CD4-positive, alpha-beta T cell treated with Interleukin-15 for 1 hour (primary cell): ENCODE measurements around the gene DNAJB7.
"Not testable (repeated sequence)": the region's sequence is repeated elsewhere in the genome, so short reads cannot be mapped to it uniquely, and the experiment has no call there.

Experiments
- DNase-seq: peaks from one replicate; pipeline ENCODE4 v3.0.0-alpha.2; 2020

Gene DNAJB7

GRCh38 chr22:40862013-40862412 lies at the start of gene DNAJB7:
Gene DNAJB7, minus strand, starts transcription at chr22:40862113. Its CDS starts 119 bp downstream, at chr22:40861994.
- no peak for DNase-seq

DNA sequence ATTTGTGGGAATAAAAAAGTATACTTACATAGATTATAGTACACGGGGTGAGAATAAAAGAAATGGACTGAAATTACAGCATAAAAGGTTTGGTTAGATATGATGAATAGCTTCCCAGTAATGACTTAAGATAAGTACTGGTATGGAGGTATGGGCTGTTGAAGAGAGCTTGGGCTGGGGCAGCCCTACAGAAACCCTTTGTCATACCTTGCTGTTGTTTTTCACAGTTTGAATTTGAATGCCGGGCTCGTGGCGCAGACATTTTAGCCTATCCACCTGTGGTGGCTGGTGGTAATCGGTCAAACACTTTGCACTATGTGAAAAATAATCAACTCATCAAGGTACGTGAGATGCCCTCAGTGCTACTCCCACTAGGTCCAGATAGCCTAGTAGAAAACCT lies 47.0 kb upstream of the DNAJB7 start:
- no peak for DNase-seq

DNA sequence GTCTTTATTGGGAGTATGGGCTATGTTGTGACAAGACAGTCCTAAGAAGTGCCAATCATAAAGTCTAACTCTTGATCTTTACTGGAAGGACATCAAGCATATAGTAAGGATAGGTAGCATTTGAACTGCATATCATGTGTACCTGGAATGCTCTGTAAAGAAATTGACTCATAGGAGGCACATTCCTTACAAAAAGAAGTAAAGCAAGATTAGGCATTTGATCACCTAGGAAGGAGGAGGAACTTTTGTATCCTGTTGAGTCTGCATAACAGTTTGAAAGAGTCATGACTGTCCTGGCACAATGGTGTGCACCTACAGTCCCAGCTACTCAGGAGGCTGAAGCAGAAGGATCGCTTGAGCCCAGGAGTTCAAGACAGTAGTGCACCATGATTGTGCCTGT lies 42.2 kb upstream of the DNAJB7 start:
- no peak for DNase-seq

DNA sequence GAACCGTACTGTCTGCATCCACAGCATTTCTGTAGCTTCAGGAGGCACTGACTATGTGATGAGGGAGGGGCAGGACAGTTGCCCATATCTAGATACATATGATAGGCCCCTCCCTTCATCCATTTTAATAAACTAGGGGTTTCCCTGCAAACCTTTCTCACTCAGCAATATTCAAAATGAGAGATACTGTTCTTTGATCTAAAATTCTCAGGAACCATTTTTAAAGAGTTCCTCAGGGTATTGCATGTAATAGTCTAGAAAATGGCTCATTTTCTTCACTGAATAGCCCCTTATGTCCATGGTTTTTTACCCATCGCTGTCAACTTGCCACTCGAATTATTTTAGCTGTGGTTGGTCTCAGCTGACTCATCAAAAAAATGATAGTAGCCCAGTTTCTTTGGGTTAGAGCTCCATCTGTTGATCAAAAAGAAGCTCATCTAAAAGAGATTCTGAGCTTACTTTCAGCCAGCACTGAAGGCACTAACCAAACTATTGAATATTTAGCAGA lies 37.0 kb upstream of the DNAJB7 start:
- DNase-seq, result no peak

GRCh38 chr22:40894417-40894816 lies 32.5 kb upstream of the DNAJB7 start:
- DNase-seq, result no peak

- no peak for DNase-seq
These were observed 29.0 kb upstream of the DNAJB7 start for GRCh38 chr22:40890881-40891280.

DNA sequence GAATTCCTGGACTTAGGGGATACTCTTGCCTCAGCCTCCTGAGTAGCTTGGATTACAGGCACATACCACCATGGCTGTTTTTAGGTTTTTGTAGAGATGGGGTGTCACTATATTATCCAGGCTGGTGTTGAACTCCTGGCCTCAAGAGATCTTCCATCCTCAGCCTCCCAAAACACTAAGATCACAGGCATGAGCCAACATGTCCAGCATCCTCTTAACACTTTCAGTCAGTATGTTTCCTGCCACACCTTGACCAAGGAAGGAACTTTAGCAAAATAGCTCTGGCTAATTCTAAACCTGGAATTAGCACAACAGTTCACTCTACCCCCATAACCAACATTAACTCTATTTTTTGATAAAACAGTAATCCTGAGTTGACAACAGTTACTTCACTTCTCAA lies 27.2 kb upstream of the DNAJB7 start:
- no peak for DNase-seq

- DNase-seq, result no peak
These were observed 17.0 kb upstream of the DNAJB7 start for GRCh38 chr22:40878922-40879321.

- DNase-seq, result no peak
These were observed 15.6 kb upstream of the DNAJB7 start for GRCh38 chr22:40877488-40877887.

- no peak for DNase-seq
These were observed 15.0 kb upstream of the DNAJB7 start for GRCh38 chr22:40876907-40877306.

DNA sequence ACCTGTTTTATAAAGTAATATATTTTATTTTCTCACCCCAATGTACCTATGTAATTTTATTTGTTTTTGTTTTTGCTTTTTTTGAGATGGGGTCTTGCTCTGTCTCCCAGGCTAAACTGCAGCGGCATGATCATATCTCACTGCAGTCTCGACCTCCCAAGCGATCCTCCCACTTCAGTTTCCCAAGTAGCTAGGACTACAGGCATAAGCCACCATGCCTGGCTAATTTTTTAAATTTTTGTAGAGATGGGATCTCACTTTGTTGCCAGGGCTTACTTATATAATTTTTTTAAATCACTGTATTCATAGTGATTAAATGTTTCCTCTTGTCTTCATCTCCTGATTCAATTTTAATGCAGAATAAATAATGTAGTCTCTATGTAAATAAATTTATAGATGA lies 13.2 kb upstream of the DNAJB7 start:
- no peak for DNase-seq

- no peak for DNase-seq
These were observed 12.1 kb upstream of the DNAJB7 start for GRCh38 chr22:40874016-40874415.

GRCh38 chr22:40868379-40868778 lies 6.5 kb upstream of the DNAJB7 start:
- not testable (repeated sequence) for DNase-seq

- DNase-seq, result no peak
These were observed 5.2 kb upstream of the DNAJB7 start for GRCh38 chr22:40867109-40867508.

DNA sequence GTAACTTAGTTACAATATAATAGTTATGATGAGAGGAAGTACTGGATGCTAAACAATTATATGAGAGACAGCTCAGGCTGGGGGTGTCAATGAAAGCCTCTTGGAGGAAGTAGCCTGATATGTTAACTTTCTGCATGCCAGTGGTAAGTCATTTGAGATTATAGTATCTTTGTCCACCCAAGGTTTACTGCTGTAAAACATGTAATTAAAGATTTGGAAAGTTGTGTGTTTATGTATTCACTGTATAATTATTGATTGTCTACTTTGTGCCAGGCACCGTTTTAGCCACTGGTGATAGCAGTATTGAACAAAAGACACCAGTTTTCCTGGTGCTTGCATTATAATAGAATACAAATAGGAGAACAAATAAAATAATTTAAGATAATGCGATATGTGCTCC lies 624 bp upstream of the DNAJB7 start:
- no peak for DNase-seq

DNA sequence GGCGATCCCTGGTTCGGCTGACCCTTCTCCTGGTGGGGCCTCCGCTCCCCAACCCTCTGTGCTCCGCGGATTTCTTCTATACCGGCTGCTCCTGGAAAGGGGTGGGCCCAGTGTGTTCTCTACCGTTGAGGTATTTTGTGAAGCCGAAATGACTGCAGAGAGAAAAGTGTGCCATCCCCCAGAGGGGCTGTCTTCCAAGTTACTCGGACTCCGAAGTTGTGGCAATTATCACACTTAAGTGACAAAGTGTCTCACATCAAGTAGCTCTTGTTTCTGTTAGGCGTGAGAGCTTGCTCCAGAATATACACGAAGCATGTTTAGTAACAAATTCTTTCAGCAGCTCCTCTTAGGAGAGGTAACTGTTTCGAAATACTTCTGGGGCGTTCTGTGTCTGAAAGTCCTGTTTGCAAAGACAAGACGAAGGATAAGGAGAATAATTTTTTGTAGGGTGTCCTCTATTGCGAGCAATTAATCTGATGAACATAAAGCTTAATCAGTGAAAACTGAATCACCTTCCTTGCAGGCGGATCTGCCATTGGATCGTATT lies 4.5 kb downstream of the DNAJB7 start:
- no peak for DNase-seq

- DNase-seq, result peak; percentile 97
These were observed 5.2 kb downstream of the DNAJB7 start, which contains the start of the genes ST13 and XPNPEP3 for GRCh38 chr22:40856513-40857308. Gene ST13, minus strand, starts transcription at chr22:40856639. Its CDS starts 99 bp downstream, at chr22:40856540. Gene XPNPEP3, plus strand, starts transcription at chr22:40857148. Its CDS starts 34 bp downstream, at chr22:40857182.

GRCh38 chr22:40855979-40856512 lies 5.9 kb downstream of the DNAJB7 start:
- peak; percentile 26 for DNase-seq

GRCh38 chr22:40855071-40855978 lies 6.6 kb downstream of the DNAJB7 start:
- DNase-seq, result no peak

GRCh38 chr22:40853961-40854360 lies 8.0 kb downstream of the DNAJB7 start:
- DNase-seq, result no peak

DNA sequence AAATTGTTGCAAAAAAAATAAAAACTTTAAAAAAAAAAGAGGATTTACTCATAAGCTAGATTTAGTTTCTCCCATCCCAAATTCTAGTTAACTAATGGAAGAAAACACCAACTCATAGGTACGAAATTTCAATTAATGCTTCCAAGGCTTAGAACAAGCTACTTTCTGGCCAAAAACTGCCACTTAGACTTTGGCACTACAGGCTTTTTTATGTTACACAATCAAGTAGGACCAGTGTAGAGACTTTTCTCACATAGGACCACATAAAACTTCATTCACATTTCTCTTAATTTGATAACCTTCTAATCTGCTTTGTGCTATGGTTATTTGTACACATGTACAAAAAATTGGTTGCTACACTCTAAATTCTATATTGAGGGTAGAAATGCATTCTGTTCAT lies 8.6 kb downstream of the DNAJB7 start:
- no peak for DNase-seq

- DNase-seq, result not testable (repeated sequence)
These were observed 16.1 kb downstream of the DNAJB7 start for GRCh38 chr22:40845816-40846215.

GRCh38 chr22:40844951-40845350 lies 17.0 kb downstream of the DNAJB7 start:
- no peak for DNase-seq
